ENCODE data around the gene FBLN1.

The FBLN1 gene

DNA sequence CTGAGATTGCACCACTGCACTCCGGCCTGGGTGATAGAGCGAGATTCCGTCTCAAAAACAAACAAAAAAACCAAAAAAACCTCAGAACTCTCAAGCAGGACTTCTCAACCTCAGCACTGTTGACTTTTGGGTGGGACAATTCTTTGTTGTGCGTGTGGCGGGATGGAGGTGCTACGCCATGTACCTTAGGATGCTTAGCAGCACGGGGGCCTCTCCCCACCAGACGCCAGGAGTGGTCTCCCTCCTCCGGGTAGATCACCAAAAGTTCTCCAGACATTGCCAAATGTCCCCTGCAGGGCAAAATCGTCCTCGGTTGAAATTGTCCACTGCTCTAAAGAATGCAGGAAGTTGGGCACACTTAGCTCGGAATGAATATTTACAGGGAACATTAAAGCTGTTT, 142.0 kb downstream of the FBLN1 start:
- no peak for DNase-seq (ENCODE audit: low read depth)
- TF ChIP-seq, protein P1, sequence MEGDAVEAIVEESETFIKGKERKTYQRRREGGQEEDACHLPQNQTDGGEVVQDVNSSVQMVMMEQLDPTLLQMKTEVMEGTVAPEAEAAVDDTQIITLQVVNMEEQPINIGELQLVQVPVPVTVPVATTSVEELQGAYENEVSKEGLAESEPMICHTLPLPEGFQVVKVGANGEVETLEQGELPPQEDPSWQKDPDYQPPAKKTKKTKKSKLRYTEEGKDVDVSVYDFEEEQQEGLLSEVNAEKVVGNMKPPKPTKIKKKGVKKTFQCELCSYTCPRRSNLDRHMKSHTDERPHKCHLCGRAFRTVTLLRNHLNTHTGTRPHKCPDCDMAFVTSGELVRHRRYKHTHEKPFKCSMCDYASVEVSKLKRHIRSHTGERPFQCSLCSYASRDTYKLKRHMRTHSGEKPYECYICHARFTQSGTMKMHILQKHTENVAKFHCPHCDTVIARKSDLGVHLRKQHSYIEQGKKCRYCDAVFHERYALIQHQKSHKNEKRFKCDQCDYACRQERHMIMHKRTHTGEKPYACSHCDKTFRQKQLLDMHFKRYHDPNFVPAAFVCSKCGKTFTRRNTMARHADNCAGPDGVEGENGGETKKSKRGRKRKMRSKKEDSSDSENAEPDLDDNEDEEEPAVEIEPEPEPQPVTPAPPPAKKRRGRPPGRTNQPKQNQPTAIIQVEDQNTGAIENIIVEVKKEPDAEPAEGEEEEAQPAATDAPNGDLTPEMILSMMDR (IDR thresholded peaks at IDR 0.05; ENCODE audit: low read depth, low read length, missing control alignments): no peak
- in situ Hi-C loops (cut with HindIII; ENCODE audit: low sequenced_read_pairs): loop anchor here (5.0 kb wide), 3 partner anchors 57 to 338 kb away; no protein-coding TSS in a partner anchor
- no peak overlapping the region for H3K4me3 ChIP-seq (ENCODE audit: low read depth, low read length)

DNA sequence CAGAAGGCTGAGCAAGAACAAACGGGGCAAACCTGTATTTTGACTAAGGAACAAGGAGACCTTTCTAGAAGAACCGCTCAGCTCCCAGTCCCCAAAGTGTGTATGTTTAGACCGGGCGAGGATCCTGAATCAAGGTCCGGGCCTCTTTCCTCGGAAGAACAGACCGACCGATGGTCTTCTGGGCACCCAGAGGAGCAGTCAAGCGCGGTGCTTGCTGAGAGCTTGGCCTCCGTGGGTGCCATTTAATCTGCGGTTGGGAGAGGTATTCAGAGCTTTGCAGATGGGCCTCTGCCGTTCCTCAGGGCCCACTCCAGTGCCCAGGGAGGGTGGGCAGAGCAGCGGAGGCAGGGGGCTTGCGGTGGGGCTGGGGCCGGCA, 142.5 kb downstream of the FBLN1 start:
- no peak for DNase-seq (ENCODE audit: low read depth)
- in situ Hi-C loops (cut with HindIII; ENCODE audit: low sequenced_read_pairs): no loop called here
- TF ChIP-seq, protein P1 (IDR thresholded peaks at IDR 0.05; ENCODE audit: low read depth, low read length, missing control alignments): no peak
- H3K4me3 ChIP-seq (ENCODE audit: low read depth, low read length): no peak overlapping the region

DNA sequence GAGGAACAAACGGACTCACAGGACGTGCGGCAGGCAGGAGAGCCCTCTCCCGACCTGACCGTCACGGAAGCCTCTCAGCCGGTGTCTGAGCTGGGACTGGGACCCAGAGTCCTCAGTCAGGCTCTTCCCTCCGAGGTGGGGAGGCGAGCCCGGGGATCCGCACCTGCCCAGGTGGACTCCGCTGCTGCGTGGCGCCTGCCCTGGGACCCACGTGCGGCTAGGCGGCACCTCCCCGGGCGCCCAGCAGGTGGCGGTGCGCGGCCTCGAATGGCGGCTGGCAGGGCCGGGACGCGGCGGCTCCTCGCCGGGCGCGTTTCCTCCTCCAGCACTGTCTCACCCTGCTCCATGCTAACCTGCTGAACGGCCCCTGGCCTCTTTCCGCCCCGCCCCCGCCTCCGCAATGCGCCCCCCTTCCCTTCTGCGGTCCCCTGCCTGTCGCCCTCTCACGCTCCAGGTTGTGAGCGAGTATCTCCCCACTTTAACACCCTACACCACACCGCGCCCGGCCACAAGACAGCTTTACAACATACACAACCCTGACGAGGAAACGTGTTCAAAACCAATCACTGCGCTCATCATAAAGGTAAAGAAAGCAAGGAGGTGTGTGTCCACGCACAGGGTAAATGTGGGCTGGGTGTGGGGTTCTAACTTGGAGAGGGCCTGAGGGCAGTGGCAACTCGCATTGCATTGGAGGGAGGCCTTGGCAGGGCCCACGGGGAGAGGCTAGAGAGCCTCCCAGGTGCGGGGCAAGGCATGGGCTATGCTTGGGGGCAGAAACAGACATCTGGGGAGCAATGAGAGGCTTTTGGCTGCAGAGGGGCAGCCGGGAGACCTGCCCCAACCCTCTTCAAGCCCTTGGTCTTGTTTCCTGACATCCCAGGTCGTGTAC, 143.1 kb downstream of the FBLN1 start:
- TF ChIP-seq, protein P1 (IDR thresholded peaks at IDR 0.05; ENCODE audit: low read depth, low read length, missing control alignments): peak; percentile 62
- DNase-seq (ENCODE audit: low read depth): no peak
- no peak overlapping the region for H3K4me3 ChIP-seq (ENCODE audit: low read depth, low read length)
- in situ Hi-C loops (cut with HindIII; ENCODE audit: low sequenced_read_pairs): no loop called here

DNA sequence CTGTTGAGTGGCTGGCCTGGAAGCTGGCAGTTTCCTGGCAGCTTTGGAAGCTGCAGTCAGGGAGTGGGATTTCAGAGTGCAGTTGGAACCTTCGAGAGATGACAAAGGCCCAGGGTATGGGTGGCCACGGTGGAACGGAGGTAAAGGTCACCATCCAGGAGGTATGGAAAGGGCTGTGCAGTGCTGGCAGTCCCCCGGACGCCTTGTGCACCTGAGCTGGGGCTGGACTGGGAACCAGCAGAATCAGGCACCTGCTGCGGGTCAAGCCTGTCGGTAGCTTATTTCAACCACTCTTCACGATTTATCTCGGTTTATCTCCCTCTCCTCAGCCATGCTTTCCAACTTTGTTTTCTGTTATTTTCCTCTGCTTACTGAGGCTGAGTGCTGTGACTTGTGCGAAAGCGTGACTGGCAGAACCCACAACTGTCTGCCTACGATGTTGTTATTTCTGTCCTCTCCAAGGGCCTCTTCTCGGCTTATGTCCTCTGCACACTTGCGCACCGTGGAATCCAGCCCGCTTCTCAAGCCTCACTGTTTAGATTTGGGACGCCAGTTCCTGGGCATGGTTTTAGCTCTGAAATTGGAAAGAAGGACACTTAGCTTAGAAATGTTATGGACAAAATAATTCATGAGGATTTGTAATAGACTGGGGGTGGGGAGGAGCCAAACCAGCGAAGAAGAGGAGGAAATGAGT, 145.0 kb downstream of the FBLN1 start:
- no peak overlapping the region for H3K4me3 ChIP-seq (ENCODE audit: low read depth, low read length)
- in situ Hi-C loops (cut with HindIII; ENCODE audit: low sequenced_read_pairs): no loop called here
- TF ChIP-seq, protein P1 (IDR thresholded peaks at IDR 0.05; ENCODE audit: low read depth, low read length, missing control alignments): no peak
- no peak for DNase-seq (ENCODE audit: low read depth)

DNA sequence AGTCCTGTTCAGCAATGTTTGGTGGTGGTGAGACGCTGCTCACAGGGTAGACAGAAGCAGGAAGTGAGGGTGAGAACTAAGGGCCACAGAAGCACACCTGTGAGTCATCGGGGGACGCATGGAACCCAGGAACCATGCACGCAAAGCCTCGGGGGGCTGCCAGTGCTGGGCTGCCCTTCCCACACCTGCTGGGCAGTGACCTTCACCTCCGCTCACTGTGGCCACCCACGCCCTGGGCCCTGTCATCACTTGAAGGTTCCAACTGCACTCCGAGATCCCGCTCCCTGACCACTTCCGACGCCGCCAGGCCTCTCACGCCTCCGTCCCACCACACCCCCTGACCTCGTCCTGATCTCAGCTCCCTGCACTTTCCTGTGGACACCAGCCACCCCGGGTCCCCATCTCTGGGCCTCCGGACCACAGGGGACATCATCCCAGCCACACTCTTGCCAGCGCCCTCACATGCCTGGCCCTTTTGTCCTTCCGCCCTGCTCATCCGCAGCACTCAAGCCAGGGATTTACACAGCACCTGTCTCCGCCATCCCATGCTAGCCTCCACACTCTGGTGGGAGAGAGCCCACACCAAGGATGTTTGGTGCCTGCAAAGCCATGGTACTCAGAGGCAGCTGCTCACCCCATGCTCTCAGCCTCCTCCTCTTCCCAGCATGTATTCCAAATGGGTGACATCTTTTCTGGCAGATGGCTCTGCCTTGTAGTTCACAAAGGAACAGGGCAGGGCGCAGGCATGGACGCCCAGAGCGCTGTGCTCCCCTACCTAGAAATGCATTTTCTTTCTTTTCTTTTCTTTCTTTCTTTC, 145.8 kb downstream of the FBLN1 start:
- DNase-seq (ENCODE audit: low read depth): no peak
- TF ChIP-seq, protein P1 (IDR thresholded peaks at IDR 0.05; ENCODE audit: low read depth, low read length, missing control alignments): no peak
- in situ Hi-C loops (cut with HindIII; ENCODE audit: low sequenced_read_pairs): no loop called here
- H3K4me3 ChIP-seq (ENCODE audit: low read depth, low read length): no peak overlapping the region

DNA sequence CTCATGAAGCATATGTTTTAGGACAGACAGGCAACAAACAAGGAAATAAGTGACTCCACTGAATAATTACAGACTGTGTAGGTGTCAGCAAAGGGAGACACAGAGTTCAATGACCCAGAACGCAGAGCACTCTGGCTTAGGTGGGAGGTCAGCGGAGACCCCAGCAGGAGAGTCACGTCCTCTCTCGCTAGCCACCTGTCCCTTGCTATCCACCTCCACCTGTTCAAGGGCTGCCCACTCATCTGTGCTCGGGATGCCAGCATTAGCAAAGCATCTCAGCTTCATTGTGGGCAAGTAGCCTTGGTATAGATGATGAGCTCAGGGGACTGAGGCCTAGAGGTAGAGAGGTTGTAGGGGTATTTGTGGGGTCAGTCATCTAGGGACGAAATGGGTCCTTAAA, 147.1 kb downstream of the FBLN1 start:
- in situ Hi-C loops (cut with HindIII; ENCODE audit: low sequenced_read_pairs): no loop called here
- no peak overlapping the region for H3K4me3 ChIP-seq (ENCODE audit: low read depth, low read length)
- TF ChIP-seq, protein P1 (IDR thresholded peaks at IDR 0.05; ENCODE audit: low read depth, low read length, missing control alignments): no peak
- no peak for DNase-seq (ENCODE audit: low read depth)

Data from astrocyte of the cerebellum (primary cell).